BE2C (cell line): ENCODE data around the gene ATPAF2.
A peak's percentile ranks its signal among the peaks of the same experiment; 100 is the strongest.

ENCODE experiments used
- DNase-seq: peaks from one replicate; pipeline ENCODE4 v3.0.0-alpha.2; 2020
- H3K27me3 ChIP-seq: fragments of 250-450 bp; sonication (Bioruptor Pico); 2 replicates; pipeline ENCODE4 v1.5.1; 2020; ENCODE audit warnings: mild to moderate bottlenecking
- H3K36me3 ChIP-seq: fragments of 250-450 bp; sonication (Bioruptor Pico); 2 replicates; pipeline ENCODE4 v1.5.1; 2020; ENCODE audit warnings: mild to moderate bottlenecking
- H3K4me1 ChIP-seq: fragments of 250-450 bp; sonication (Bioruptor Pico); 2 replicates; pipeline ENCODE4 v1.5.1; 2020
- H3K4me3 ChIP-seq: 2 replicates; pipeline ENCODE4 v1.5.1; 2011; ENCODE audit warnings: low read depth, low read length
- H3K9me3 ChIP-seq: fragments of 250-450 bp; sonication (Bioruptor Pico); 2 replicates; pipeline ENCODE4 v1.5.1; 2020
- CTCF ChIP-seq: IDR thresholded peaks from 2 replicates; pipeline ENCODE4 v1.5.1; 2012; ENCODE audit warnings: mild to moderate bottlenecking, low read depth, low read length

Gene ATPAF2

DNA sequence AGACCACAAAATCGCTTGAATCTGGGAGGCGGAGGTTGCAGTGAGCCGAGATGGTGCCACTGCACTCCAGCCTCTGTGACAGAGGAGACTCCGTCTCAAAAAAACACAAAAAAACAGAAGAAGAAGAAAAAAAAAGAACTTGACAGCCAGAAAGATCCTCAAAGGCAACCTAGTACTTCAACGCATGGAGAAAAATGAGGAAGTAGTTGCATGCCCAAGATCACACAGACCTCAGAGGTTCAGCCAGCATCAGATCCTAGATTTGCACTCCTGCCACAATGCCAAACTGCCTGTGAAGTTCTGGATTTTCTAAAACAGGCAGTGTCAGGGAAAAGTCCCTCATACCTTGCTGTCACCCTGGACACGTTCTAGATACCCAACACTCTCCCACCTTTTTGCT lies 1.5 kb downstream of the ATPAF2 start:
- H3K36me3 ChIP-seq: no peaks in the 10 kb centered on the region
- no peak for DNase-seq
- H3K4me1 ChIP-seq: no peaks in the 10 kb centered on the region
- H3K9me3 ChIP-seq: no peaks in the 10 kb centered on the region
- TF ChIP-seq CTCF: no peak
- peak overlapping the region; percentile 7; the same call in 1 of the 2 replicates for H3K4me3 ChIP-seq
- H3K27me3 ChIP-seq: no peaks in the 10 kb centered on the region

DNA sequence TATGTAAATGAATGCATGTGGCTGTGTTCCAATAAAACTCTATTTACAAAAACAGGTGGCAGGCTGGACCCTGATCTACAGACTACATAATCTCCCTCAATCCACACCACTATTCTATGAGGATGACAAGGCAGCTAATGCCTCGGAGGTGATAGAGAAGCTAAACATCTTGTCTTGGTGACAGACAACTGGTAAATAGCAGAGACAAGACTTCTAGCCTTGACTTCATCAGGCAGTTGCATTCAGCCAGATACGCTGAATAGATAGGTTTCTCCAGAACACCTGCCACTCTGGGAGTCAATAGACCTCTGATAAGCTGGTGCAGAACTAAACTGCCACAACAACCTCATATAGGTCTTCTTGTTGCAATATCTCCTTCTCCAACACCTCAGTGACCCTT lies 3.3 kb downstream of the ATPAF2 start:
- H3K27me3 ChIP-seq: no peaks in the 10 kb centered on the region
- no peak for DNase-seq
- no peak overlapping the region for H3K4me3 ChIP-seq
- H3K36me3 ChIP-seq: no peaks in the 10 kb centered on the region
- no peak for TF ChIP-seq CTCF
- H3K9me3 ChIP-seq: no peaks in the 10 kb centered on the region
- H3K4me1 ChIP-seq: no peaks in the 10 kb centered on the region

DNA sequence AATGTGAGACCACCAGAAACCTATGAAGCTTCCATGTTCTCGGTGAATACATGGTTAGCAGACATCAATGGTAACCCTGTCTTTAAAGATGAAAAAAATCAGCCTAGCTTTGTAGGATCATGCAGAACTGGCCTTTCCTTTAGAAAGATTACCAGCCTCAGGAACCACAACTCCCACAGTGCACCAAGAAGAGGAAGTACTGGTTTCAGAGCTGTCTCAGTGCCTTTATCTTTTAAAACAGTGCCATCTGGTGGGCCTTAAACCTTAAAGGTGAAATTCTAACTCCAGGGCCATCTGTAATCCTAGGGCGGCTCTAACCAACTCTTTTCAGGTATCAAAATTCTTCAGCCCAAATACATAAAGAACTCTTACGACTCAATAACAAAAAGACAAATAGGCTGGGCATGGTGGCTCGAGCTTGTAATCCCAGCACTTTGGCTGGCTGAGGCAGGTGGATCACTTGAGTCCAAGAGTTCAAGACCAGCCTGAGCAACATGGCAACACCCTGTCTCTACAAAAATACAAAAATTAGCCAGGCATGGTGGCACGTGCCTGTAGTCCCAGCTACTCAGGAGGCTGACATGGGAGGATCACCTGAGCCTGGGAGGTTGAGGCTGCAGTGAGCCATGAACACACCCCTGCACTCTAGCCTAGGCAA lies 5.4 kb downstream of the ATPAF2 start:
- peak; percentile 44 for DNase-seq
- Histone ChIP-seq H3K9me3 (no peaks in the 10 kb centered on the region), H3K36me3 (no peaks in the 10 kb centered on the region), H3K4me3 (no peak overlapping the region), H3K27me3 (no peaks in the 10 kb centered on the region), H3K4me1 (no peaks in the 10 kb centered on the region)
- TF ChIP-seq CTCF: peak; percentile 54

DNA sequence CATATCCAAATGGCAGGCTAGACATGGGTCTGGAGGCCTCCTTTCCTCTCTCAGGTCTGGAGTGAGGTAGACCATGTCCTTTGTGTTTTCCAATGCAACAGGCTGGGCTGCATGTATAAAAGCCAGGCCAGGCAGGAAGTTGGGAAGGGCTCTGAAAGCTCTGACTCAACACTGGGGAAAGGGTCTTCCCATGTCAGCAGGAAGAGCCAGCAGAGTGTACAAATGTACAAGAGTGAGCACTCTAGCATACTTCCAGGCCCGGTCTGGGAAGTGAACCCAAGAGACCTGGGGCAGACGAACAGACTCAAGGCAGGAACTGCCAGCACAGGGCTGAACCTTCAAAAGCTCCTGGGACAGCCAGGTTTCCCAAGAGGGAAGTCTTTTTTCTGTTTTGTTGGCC lies 7.0 kb downstream of the ATPAF2 start:
- Histone ChIP-seq H3K36me3 (no peaks in the 10 kb centered on the region; the same call in 1 of the 2 replicates), H3K4me1 (peaks cover 3% of the 10 kb centered on the region; the same call in 1 of the 2 replicates), H3K9me3 (no peaks in the 10 kb centered on the region), H3K27me3 (no peaks in the 10 kb centered on the region), H3K4me3 (no peak overlapping the region)
- no peak for TF ChIP-seq CTCF
- no peak for DNase-seq

DNA sequence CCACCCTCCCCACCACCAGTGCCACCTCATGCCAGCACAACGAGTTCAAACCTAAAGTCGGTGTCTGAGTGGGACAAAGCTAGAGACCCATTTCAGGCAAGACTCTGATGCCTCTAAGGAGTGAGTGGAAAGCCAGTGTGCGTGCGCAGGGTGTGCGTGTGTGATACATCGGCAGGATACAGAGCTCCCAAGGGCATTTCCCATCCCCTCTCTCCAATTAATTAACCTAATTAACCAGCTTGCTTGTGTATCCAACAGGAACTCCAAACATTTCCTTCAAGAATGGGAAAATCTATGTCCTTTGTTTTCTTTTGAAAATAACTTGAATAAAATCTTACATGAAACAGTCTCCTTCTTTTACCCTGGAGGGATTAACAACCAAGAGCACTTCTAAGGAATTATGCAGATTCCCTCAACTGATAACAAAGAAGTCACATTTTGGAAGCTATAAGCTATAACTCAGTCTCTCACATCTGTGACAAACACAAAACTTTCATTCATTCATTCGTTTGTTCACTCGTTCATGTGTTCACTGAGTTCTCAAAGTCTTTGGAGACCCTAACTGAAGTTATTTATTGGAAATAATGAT lies 9.9 kb downstream of the ATPAF2 start:
- Histone ChIP-seq H3K27me3 (no peaks in the 10 kb centered on the region), H3K4me3 (no peak overlapping the region), H3K36me3 (no peaks in the 10 kb centered on the region; the same call in 1 of the 2 replicates), H3K4me1 (peaks cover 3% of the 10 kb centered on the region; the same call in 1 of the 2 replicates), H3K9me3 (no peaks in the 10 kb centered on the region)
- no peak for TF ChIP-seq CTCF
- no peak for DNase-seq
